Vagina (tissue), 2 donors: ENCODE data around the gene GLP2R.

Experiments
- CTCF ChIP-seq, 3 experiments: fragments of 450-650 bp in 2 of 3; fragments of 200-600 bp in 1 of 3; sonication (generic) in 1 of 3; IDR thresholded peaks; one replicate each; pipeline ENCODE4 v1.5.1; 2017 to 2019; ENCODE audit warnings: antibody characterized with exemption in 3 of 3, mild to moderate bottlenecking in 2 of 3, moderate library complexity in 2 of 3
- POLR2A ChIP-seq, 2 donors: fragments of 450-650 bp; IDR thresholded peaks; one replicate each; pipeline ENCODE4 v1.6.1; 2017; ENCODE audit warnings: antibody characterized with exemption in 2 of 2, mild to moderate bottlenecking in 2 of 2, moderate library complexity in 2 of 2

GRCh38 chr17:9824094-9824493 is 1.6 kb upstream of the GLP2R start:
- TF ChIP-seq CTCF (IDR thresholded peaks at IDR 0.05) (no peak), POLR2A (IDR thresholded peaks at IDR 0.05) (no peak)
